ENCODE results near the gene TESK2.
"Not testable (repeated sequence)": the region's sequence is repeated elsewhere in the genome, so short reads cannot be mapped to it uniquely, and the experiment has no call there.

TESK2 gene

GRCh38 chr1:45510036-45510971 is 19.3 kb upstream of the TESK2 start:
- DNase-seq (ENCODE audit: low spot score), result no peak

- no peak for DNase-seq (ENCODE audit: low spot score)
Measured at GRCh38 chr1:45508295-45509151, 17.6 kb upstream of the TESK2 start.

- DNase-seq (ENCODE audit: low spot score), result no peak
Measured at GRCh38 chr1:45507893-45508292, 16.9 kb upstream of the TESK2 start.

- no peak for DNase-seq (ENCODE audit: low spot score)
Measured at GRCh38 chr1:45507195-45507594, 16.2 kb upstream of the TESK2 start.

- DNase-seq (ENCODE audit: low spot score), result no peak
Measured at GRCh38 chr1:45503462-45504360, 12.7 kb upstream of the TESK2 start.

GRCh38 chr1:45501505-45501859 is 10.5 kb upstream of the TESK2 start:
- DNase-seq (ENCODE audit: low spot score), result no peak

GRCh38 chr1:45499415-45499769 is 8.4 kb upstream of the TESK2 start:
- no peak for DNase-seq (ENCODE audit: low spot score)

GRCh38 chr1:45498279-45498678 is 7.3 kb upstream of the TESK2 start:
- no peak for DNase-seq (ENCODE audit: low spot score)

- DNase-seq (ENCODE audit: low spot score), result peak; percentile 49
Measured at GRCh38 chr1:45493116-45493697, 2.2 kb upstream of the TESK2 start.

- no peak for DNase-seq (ENCODE audit: low spot score)
Measured at GRCh38 chr1:45492691-45493090, 1.7 kb upstream of the TESK2 start.

GRCh38 chr1:45491487-45492260 is 711 bp upstream of the TESK2 start:
- DNase-seq (ENCODE audit: low spot score), result no peak

GRCh38 chr1:45490121-45490625 is 790 bp downstream of the TESK2 start:
- peak; percentile 30 for DNase-seq (ENCODE audit: low spot score)

GRCh38 chr1:45489379-45489778 is 1.6 kb downstream of the TESK2 start:
- not testable (repeated sequence) for DNase-seq (ENCODE audit: low spot score)

- no peak for DNase-seq (ENCODE audit: low spot score)
Measured at GRCh38 chr1:45488666-45489377, 2.1 kb downstream of the TESK2 start.

GRCh38 chr1:45485949-45486348 is 5.0 kb downstream of the TESK2 start:
- DNase-seq (ENCODE audit: low spot score), result no peak

GRCh38 chr1:45479039-45479748 is 11.8 kb downstream of the TESK2 start:
- no peak for DNase-seq (ENCODE audit: low spot score)

GRCh38 chr1:45478121-45478814 is 12.7 kb downstream of the TESK2 start:
- no peak for DNase-seq (ENCODE audit: low spot score)

- no peak for DNase-seq (ENCODE audit: low spot score)
Measured at GRCh38 chr1:45477646-45478045, 13.3 kb downstream of the TESK2 start.

GRCh38 chr1:45474194-45474593 is 16.8 kb downstream of the TESK2 start:
- not testable (repeated sequence) for DNase-seq (ENCODE audit: low spot score)
